HEK293 (cell line): ENCODE results near the gene FOXN3.

Experiments
- TRIM28 ChIP-seq: IDR thresholded peaks from 2 replicates; pipeline ENCODE4 v1.6.1; 2011; ENCODE audit warnings: low read length, control low read depth, borderline replicate concordance
- ZBTB21 ChIP-seq: fragments of 450-650 bp; formaldehyde crosslinking; IDR thresholded peaks from 2 replicates; pipeline ENCODE4 v1.5.1; 2017; ENCODE audit warnings: missing biosample characterization, missing genetic modification characterization
- ZNF10 ChIP-seq: fragments of 450-650 bp; formaldehyde crosslinking; IDR thresholded peaks from 2 replicates; pipeline ENCODE4 v1.5.1; 2017; ENCODE audit warnings: missing biosample characterization, missing genetic modification characterization
- ZNF138 ChIP-seq: fragments of 450-650 bp; formaldehyde crosslinking; IDR thresholded peaks from 2 replicates; pipeline ENCODE4 v1.5.1; 2016; ENCODE audit warnings: missing biosample characterization, missing genetic modification characterization, borderline replicate concordance
- ZNF223 ChIP-seq: fragments of 450-650 bp; formaldehyde crosslinking; IDR thresholded peaks from 2 replicates; pipeline ENCODE4 v1.5.1; 2016; ENCODE audit warnings: missing biosample characterization, missing genetic modification characterization
- ZNF274 ChIP-seq, 2 experiments: fragments of 200-500 bp in 1 of 2; fragments of 450-650 bp in 1 of 2; sonication (Bioruptor generic) in 1 of 2; formaldehyde crosslinking in 1 of 2; IDR thresholded peaks; 2 replicates each; pipeline versions ENCODE4 v1.5.1 to v1.6.1; 2014 to 2016; ENCODE audit warnings: borderline replicate concordance in 1 of 2, inconsistent platforms in 1 of 2, low read length in 1 of 2, missing biosample characterization in 1 of 2, missing genetic modification characterization in 1 of 2
- ZNF416 ChIP-seq: fragments of 450-650 bp; formaldehyde crosslinking; IDR thresholded peaks from 2 replicates; pipeline ENCODE4 v1.5.1; 2016; ENCODE audit warnings: missing biosample characterization, missing genetic modification characterization
- ZNF571 ChIP-seq: fragments of 450-650 bp; formaldehyde crosslinking; IDR thresholded peaks from 2 replicates; pipeline ENCODE4 v1.5.0; 2017; ENCODE audit warnings: missing biosample characterization, missing genetic modification characterization
- ZSCAN16 ChIP-seq: fragments of 450-650 bp; formaldehyde crosslinking; IDR thresholded peaks from 2 replicates; pipeline ENCODE4 v1.5.1; 2016; ENCODE audit warnings: missing biosample characterization, missing genetic modification characterization
- TF ChIP-seq, protein P1 (sequence below): fragments of 450-650 bp; formaldehyde crosslinking; IDR thresholded peaks from 2 replicates; pipeline ENCODE4 v1.5.1; 2016; ENCODE audit warnings: missing biosample characterization, missing genetic modification characterization
- TF ChIP-seq, protein P2 (sequence below): fragments of 450-650 bp; formaldehyde crosslinking; IDR thresholded peaks from 2 replicates; pipeline ENCODE4 v1.5.1; 2016; ENCODE audit warnings: missing biosample characterization, missing genetic modification characterization

DNA sequence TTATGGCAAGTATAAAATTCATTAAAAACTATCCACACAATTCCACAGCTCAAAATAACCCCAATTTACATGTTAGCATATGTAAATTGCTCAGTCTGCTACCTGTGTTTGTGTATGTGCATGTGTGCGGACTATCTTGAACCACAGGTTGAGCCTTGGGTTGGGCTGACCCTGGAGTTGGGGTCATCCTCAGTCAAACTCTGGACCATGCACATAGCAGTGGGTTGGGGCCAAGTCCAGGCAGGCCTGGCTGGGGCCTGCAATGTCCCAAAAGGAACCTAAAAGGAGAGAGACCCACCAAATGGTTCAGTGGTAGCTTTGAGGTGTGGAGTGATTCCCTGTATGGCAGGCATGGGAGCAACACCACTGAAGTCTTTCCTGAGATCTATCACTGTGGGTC, 156.1 kb downstream of the FOXN3 start:
- TF ChIP-seq, protein P1, sequence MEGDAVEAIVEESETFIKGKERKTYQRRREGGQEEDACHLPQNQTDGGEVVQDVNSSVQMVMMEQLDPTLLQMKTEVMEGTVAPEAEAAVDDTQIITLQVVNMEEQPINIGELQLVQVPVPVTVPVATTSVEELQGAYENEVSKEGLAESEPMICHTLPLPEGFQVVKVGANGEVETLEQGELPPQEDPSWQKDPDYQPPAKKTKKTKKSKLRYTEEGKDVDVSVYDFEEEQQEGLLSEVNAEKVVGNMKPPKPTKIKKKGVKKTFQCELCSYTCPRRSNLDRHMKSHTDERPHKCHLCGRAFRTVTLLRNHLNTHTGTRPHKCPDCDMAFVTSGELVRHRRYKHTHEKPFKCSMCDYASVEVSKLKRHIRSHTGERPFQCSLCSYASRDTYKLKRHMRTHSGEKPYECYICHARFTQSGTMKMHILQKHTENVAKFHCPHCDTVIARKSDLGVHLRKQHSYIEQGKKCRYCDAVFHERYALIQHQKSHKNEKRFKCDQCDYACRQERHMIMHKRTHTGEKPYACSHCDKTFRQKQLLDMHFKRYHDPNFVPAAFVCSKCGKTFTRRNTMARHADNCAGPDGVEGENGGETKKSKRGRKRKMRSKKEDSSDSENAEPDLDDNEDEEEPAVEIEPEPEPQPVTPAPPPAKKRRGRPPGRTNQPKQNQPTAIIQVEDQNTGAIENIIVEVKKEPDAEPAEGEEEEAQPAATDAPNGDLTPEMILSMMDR, result no peak
- TF ChIP-seq ZNF10 (tag by site-specific recombination) (no peak), TRIM28 (no peak), ZSCAN16 (tag by site-specific recombination) (no peak), ZNF416 (tag by site-specific recombination) (no peak), ZBTB21 (tag by site-specific recombination) (no peak), ZNF274 (IDR thresholded peaks at IDR 0.05; ENCODE audit: low read length) (no peak), ZNF274 (tag by site-specific recombination; IDR thresholded peaks at IDR 0.05; ENCODE audit: borderline replicate concordance) (no peak), ZNF223 (no peak), ZNF571 (tag by site-specific recombination) (no peak), ZNF138 (tag by site-specific recombination) (no peak)
- TF ChIP-seq, protein P2, sequence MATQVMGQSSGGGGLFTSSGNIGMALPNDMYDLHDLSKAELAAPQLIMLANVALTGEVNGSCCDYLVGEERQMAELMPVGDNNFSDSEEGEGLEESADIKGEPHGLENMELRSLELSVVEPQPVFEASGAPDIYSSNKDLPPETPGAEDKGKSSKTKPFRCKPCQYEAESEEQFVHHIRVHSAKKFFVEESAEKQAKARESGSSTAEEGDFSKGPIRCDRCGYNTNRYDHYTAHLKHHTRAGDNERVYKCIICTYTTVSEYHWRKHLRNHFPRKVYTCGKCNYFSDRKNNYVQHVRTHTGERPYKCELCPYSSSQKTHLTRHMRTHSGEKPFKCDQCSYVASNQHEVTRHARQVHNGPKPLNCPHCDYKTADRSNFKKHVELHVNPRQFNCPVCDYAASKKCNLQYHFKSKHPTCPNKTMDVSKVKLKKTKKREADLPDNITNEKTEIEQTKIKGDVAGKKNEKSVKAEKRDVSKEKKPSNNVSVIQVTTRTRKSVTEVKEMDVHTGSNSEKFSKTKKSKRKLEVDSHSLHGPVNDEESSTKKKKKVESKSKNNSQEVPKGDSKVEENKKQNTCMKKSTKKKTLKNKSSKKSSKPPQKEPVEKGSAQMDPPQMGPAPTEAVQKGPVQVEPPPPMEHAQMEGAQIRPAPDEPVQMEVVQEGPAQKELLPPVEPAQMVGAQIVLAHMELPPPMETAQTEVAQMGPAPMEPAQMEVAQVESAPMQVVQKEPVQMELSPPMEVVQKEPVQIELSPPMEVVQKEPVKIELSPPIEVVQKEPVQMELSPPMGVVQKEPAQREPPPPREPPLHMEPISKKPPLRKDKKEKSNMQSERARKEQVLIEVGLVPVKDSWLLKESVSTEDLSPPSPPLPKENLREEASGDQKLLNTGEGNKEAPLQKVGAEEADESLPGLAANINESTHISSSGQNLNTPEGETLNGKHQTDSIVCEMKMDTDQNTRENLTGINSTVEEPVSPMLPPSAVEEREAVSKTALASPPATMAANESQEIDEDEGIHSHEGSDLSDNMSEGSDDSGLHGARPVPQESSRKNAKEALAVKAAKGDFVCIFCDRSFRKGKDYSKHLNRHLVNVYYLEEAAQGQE (tag by site-specific recombination), result no peak
